ENCODE measurements around the gene HGS. TPM values are rescaled to one million over a fixed set of nuclear protein-coding genes. Genes with fewer than 3 reads are reported as not detected.
A peak's percentile ranks its signal among the peaks of the same experiment; 100 is the strongest.

HGS gene
- total RNA-seq, 4 donors from 2014 or later = 48.2 to 86.8 (median 84.0) TPM

DNA sequence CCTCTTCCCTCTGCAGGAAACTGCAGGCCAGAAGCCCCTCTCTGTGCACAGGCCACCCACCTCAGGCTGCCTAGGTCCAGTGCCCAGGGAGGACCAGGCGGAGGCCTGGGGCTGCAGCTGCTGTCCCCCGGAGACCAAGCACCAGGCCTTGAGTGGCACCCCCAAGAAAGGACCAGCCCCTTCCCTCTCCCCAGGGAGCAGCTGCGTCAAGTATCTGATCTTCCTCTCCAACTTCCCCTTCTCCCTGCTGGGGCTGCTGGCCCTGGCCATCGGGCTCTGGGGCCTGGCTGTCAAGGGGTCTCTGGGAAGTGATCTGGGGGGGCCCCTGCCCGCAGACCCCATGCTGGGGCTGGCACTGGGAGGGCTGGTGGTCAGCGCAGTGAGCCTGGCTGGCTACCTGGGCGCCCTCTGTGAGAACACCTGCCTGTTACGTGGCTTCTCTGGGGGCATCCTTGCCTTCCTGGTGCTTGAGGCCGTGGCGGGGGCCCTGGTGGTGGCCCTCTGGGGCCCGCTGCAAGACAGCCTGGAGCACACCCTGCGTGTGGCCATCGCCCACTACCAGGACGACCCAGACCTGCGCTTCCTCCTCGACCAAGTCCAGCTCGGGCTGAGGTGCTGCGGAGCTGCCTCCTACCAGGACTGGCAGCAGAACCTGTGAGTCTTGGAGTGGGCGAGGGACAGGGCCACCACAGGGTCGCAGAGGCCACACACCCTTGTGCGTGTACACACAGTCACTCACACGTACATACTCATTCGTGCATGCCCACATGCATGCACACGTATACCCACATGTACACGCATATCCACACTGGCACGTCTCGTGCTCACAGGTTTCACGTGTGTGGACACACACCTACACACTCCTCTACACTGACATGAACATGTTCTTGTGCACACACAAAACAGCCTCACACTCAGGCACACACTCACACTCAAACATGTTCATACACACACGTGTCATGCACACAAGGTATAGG is 38.5 kb upstream of the HGS start:
- Histone ChIP-seq H3K9me3 (peaks cover 0 to 8% (median 0%) of the 10 kb centered on the region in 3 donors), H3K4me3 (no peak overlapping the region), H3K27me3 (peaks cover 0 to 37% (median 8%) of the 10 kb centered on the region in 4 donors), H3K27ac (no peak overlapping the region), H3K36me3 (no peaks in the 10 kb centered on the region), H3K4me1 (peaks cover 4 to 25% (median 11%) of the 10 kb centered on the region in 3 donors)
- TF ChIP-seq, protein P1, sequence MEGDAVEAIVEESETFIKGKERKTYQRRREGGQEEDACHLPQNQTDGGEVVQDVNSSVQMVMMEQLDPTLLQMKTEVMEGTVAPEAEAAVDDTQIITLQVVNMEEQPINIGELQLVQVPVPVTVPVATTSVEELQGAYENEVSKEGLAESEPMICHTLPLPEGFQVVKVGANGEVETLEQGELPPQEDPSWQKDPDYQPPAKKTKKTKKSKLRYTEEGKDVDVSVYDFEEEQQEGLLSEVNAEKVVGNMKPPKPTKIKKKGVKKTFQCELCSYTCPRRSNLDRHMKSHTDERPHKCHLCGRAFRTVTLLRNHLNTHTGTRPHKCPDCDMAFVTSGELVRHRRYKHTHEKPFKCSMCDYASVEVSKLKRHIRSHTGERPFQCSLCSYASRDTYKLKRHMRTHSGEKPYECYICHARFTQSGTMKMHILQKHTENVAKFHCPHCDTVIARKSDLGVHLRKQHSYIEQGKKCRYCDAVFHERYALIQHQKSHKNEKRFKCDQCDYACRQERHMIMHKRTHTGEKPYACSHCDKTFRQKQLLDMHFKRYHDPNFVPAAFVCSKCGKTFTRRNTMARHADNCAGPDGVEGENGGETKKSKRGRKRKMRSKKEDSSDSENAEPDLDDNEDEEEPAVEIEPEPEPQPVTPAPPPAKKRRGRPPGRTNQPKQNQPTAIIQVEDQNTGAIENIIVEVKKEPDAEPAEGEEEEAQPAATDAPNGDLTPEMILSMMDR (IDR thresholded peaks at IDR 0.05) = no peak
- no peak for TF ChIP-seq POLR2A (IDR thresholded peaks at IDR 0.05)
- WGBS, 2 donors = 81 to 83% methylated on average over 14 to 19 of the region's 29 CpGs
- intact Hi-C loops (cut with DNase I) = no loop called here
- no peak for DNase-seq

DNA sequence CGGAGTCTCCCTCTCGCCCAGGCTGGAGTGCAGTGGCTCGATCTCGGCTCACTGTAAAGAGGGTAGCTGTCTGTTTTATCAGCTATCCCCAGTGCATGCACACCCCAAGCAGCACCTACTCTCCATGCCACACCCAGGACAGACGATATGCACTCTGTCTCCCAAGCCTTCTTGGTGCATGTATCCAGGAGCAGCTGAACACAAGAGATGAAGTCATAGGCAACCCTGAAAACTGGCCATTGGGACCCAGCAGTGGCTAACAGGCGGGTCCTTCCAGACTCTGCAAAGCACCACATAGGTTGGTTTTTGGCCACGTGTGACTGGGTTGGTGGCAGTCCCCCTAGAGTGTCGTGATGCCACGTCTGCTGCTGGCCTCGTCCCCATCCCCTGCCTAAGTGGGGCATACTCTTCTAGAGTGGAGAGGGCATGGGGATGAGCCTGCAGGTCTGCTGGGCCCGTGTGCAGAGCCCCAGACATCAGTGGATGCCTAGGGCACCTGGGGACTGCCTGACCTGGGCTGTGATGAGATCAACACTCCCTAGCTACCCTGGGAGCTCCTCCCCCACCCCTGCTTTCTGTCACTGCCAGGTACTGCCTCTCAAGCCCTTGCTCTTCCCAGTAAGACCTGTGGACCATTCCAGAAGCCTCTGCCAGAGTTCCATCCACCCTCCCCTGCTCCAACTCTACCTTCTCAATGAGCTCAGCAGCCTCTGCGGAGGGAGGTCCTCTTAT is 36.8 kb upstream of the HGS start:
- Histone ChIP-seq H3K9me3 (peaks cover 0 to 8% (median 0%) of the 10 kb centered on the region in 3 donors), H3K27ac (no peak overlapping the region), H3K27me3 (peaks cover 5 to 55% (median 8%) of the 10 kb centered on the region in 4 donors), H3K4me1 (peaks cover 4 to 19% (median 7%) of the 10 kb centered on the region in 3 donors), H3K4me3 (no peak overlapping the region), H3K36me3 (no peaks in the 10 kb centered on the region)
- intact Hi-C loops (cut with DNase I) = no loop called here
- no peak for TF ChIP-seq POLR2A (IDR thresholded peaks at IDR 0.05)
- TF ChIP-seq, protein P1 (IDR thresholded peaks at IDR 0.05) = no peak
- WGBS, 2 donors = 65 to 71% methylated on average over 6 to 7 of the region's 12 CpGs
- no peak for DNase-seq

GRCh38 chr17:81647640-81648012 is 36.2 kb upstream of the HGS start:
- Histone ChIP-seq H3K9me3 (peaks cover 0 to 8% (median 0%) of the 10 kb centered on the region in 3 donors), H3K27ac (no peak overlapping the region), H3K4me1 (peaks cover 0 to 14% (median 1%) of the 10 kb centered on the region in 3 donors), H3K4me3 (no peak overlapping the region), H3K36me3 (no peaks in the 10 kb centered on the region), H3K27me3 (peaks cover 5 to 61% (median 8%) of the 10 kb centered on the region in 4 donors)
- 52 to 80% methylated on average over 1 to 14 of the region's 21 CpGs for WGBS, 2 donors
- intact Hi-C loops (cut with DNase I) = no loop called here
- no peak for DNase-seq
- no peak for TF ChIP-seq POLR2A (IDR thresholded peaks at IDR 0.05)
- TF ChIP-seq, protein P1 (IDR thresholded peaks at IDR 0.05) = no peak

GRCh38 chr17:81648013-81648706 is 35.7 kb upstream of the HGS start:
- intact Hi-C loops (cut with DNase I) = no loop called here
- H3K36me3 ChIP-seq = no peaks in the 10 kb centered on the region
- peaks cover 0 to 9% (median 0%) of the 10 kb centered on the region in 3 donors for H3K4me1 ChIP-seq
- H3K4me3 ChIP-seq = peak overlapping the region in 1 of 4 donors; percentile 32
- TF ChIP-seq, protein P1 (IDR thresholded peaks at IDR 0.05) = no peak
- TF ChIP-seq POLR2A (IDR thresholded peaks at IDR 0.05) = no peak
- no peak for DNase-seq
- H3K27ac ChIP-seq = no peak overlapping the region
- WGBS, 2 donors = 15 to 40% methylated on average over 2 to 5 of the region's 78 CpGs
- H3K9me3 ChIP-seq = peaks cover 0 to 8% (median 0%) of the 10 kb centered on the region in 3 donors
- peaks cover 5 to 66% (median 8%) of the 10 kb centered on the region in 4 donors for H3K27me3 ChIP-seq

Measured in esophagus squamous epithelium (tissue), 5 donors.